GM23248 (cell line): ENCODE measurements around the gene ADK. TPM values are rescaled to one million over a fixed set of nuclear protein-coding genes. Genes with fewer than 3 reads are reported as not detected.

Experiments
- DNase-seq: peaks from one replicate; pipeline ENCODE4 v3.0.0-alpha.2; 2015
- H2AFZ ChIP-seq: fragments of 200-600 bp; sonication (generic); 2 replicates; pipeline ENCODE4 v1.6.1; 2016; ENCODE audit warnings: antibody characterized with exemption
- H3F3A ChIP-seq: fragments of 200-600 bp; sonication (generic); 2 replicates; pipeline ENCODE4 v1.6.1; 2016; ENCODE audit warnings: mild to moderate bottlenecking, antibody characterized with exemption, mixed run types; ENCODE audit not compliant: insufficient read depth
- H3K27ac ChIP-seq: fragments of 200-600 bp; sonication (generic); 2 replicates; pipeline ENCODE4 v1.5.1; 2016; ENCODE audit warnings: mild to moderate bottlenecking
- H3K27me3 ChIP-seq: fragments of 200-600 bp; sonication (generic); replicated peaks from 2 replicates; pipeline ENCODE4 v1.6.1; 2016; ENCODE audit warnings: mild to moderate bottlenecking; ENCODE audit not compliant: insufficient read depth
- H3K36me3 ChIP-seq: fragments of 200-600 bp; sonication (generic); 2 replicates; pipeline ENCODE4 v1.6.1; 2016; ENCODE audit warnings: low read depth, mild to moderate bottlenecking
- H3K4me1 ChIP-seq: fragments of 200-600 bp; sonication (generic); 2 replicates; pipeline ENCODE4 v1.6.1; 2016; ENCODE audit warnings: mild to moderate bottlenecking; ENCODE audit not compliant: insufficient read depth
- H3K4me2 ChIP-seq: fragments of 200-600 bp; sonication (generic); one replicate; pipeline ENCODE4 v1.6.1; 2016; ENCODE audit warnings: mild to moderate bottlenecking; ENCODE audit not compliant: unreplicated experiment
- H3K4me3 ChIP-seq: fragments of 200-600 bp; sonication (generic); 2 replicates; pipeline ENCODE4 v1.5.1; 2016; ENCODE audit warnings: mild to moderate bottlenecking
- H3K79me2 ChIP-seq: fragments of 200-600 bp; sonication (generic); 2 replicates; pipeline ENCODE4 v1.6.1; 2016; ENCODE audit warnings: mild to moderate bottlenecking; ENCODE audit not compliant: insufficient read depth
- H3K9ac ChIP-seq: fragments of 200-600 bp; sonication (generic); 2 replicates; pipeline ENCODE4 v1.6.1; 2016; ENCODE audit warnings: mild to moderate bottlenecking
- H3K9me2 ChIP-seq: fragments of 200-600 bp; sonication (generic); 2 replicates; pipeline ENCODE4 v1.6.1; 2016; ENCODE audit warnings: mixed run types, mild to moderate bottlenecking, moderate library complexity; ENCODE audit not compliant: insufficient read depth
- H3K9me3 ChIP-seq: fragments of 200-600 bp; sonication (generic); one replicate; pipeline ENCODE4 v1.6.1; 2017; ENCODE audit warnings: low read depth
- H4K20me1 ChIP-seq: fragments of 200-600 bp; sonication (generic); 2 replicates; pipeline ENCODE4 v1.6.0; 2016; ENCODE audit not compliant: insufficient read depth
- EZH2 ChIP-seq: fragments of 200-600 bp; sonication (generic); IDR thresholded peaks from 2 replicates; pipeline ENCODE4 v1.6.1; 2018; ENCODE audit warnings: antibody characterized with exemption, mild to moderate bottlenecking; ENCODE audit not compliant: insufficient read depth, poor library complexity, severe bottlenecking
- EZH2phosphoT487 ChIP-seq: fragments of 200-600 bp; sonication (generic); IDR thresholded peaks from 2 replicates; pipeline ENCODE4 v1.6.1; 2018; ENCODE audit warnings: antibody characterized with exemption, moderate library complexity, mild to moderate bottlenecking, low read depth; ENCODE audit not compliant: insufficient read depth
- WGBS, 2 experiments: methylation state at CpG; one replicate each; pipeline ENCODE4 v1.1.6; 2015 to 2017; ENCODE audit warnings: low lambda C conversion rate in 2 of 2, low coverage in 1 of 2; ENCODE audit errors: missing lambda C conversion rate in 2 of 2; 5-methylcytosine and 5-hydroxymethylcytosine counted together
- in situ Hi-C: fragments of 300-500 bp; cut with MboI; formaldehyde crosslinking; loops from 2 replicates; pipeline ENCODE4 v1.15.0; 2020
- polyA plus RNA-seq: library from polyadenylated mRNA; unstranded; fragments of >200 nt; fragmentation: Nextera tagmentation; extraction: Ambion mirVana; gene quantifications from 2 replicates; pipeline ENCODE4 v1.2.1, GENCODE V29; 2016
- total RNA-seq: library from RNA; depleted of rRNA; stranded (reverse); fragments of >200 nt; shearing (Covaris generic); gene quantifications from 2 replicates; pipeline ENCODE4 v1.2.3, GENCODE V29; 2014

ADK gene
- total and polyA plus RNA-seq, 2 experiments from 2014 or later, result 43.7 to 75.1 TPM

DNA sequence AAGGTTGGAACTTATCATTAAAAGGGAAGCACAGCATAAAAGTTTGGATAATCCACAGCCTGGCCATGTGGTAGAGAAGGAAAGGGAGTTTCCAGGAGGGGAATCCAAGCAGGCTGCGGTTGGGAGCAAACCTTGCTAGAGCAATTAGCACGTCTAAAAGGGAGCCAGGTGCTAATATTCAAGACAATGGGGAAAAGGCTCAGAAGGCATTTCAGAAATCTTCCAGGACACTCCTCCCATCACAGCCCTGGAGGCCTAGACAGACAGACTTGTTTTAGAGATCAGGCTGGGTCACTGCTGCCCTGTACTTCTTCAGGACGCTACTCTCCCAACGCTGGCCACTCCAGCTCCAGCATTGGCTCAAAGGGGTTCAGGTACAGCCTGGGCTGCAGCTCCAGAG lies 579.2 kb downstream of the ADK start:
- no peaks in the 10 kb centered on the region for H3K4me1 ChIP-seq
- in situ Hi-C loops, result no loop called here
- H3K27ac ChIP-seq, result no peak overlapping the region
- TF ChIP-seq EZH2phosphoT487 (no peak), EZH2 (no peak)
- no peaks in the 10 kb centered on the region for H4K20me1 ChIP-seq
- H3K4me3 ChIP-seq, result no peak overlapping the region
- H3K9ac ChIP-seq, result no peak overlapping the region
- no peaks in the 10 kb centered on the region for H3K36me3 ChIP-seq
- no peak overlapping the region for H2AFZ ChIP-seq
- no peak for DNase-seq
- H3K4me2 ChIP-seq, result no peak overlapping the region
- WGBS, 2 experiments, result 62 to 69% methylated on average over 4 of the region's 4 CpGs
- H3F3A ChIP-seq, result no peaks in the 10 kb centered on the region
- no peaks in the 10 kb centered on the region for H3K27me3 ChIP-seq
- no peaks in the 10 kb centered on the region for H3K9me2 ChIP-seq
- no peaks in the 10 kb centered on the region for H3K79me2 ChIP-seq
- peaks cover 3% of the 10 kb centered on the region for H3K9me3 ChIP-seq

- no peaks in the 10 kb centered on the region for H3K79me2 ChIP-seq
- in situ Hi-C loops, result no loop called here
- H3K4me3 ChIP-seq, result no peak overlapping the region
- no peaks in the 10 kb centered on the region for H3K27me3 ChIP-seq
- H3K9me2 ChIP-seq, result no peaks in the 10 kb centered on the region
- no peak overlapping the region for H3K9ac ChIP-seq
- H3K4me1 ChIP-seq, result no peaks in the 10 kb centered on the region
- H3K27ac ChIP-seq, result no peak overlapping the region
- DNase-seq, result no peak
- H3F3A ChIP-seq, result no peaks in the 10 kb centered on the region
- H3K9me3 ChIP-seq, result peaks cover 3% of the 10 kb centered on the region
- H3K36me3 ChIP-seq, result no peaks in the 10 kb centered on the region
- TF ChIP-seq EZH2phosphoT487, result no peak
- TF ChIP-seq EZH2, result no peak
- H4K20me1 ChIP-seq, result no peaks in the 10 kb centered on the region
- H2AFZ ChIP-seq, result no peak overlapping the region
- WGBS, 2 experiments, result 88 to 97% methylated on average over 1 of the region's 1 CpG
- no peak overlapping the region for H3K4me2 ChIP-seq
These were observed 582.6 kb downstream of the ADK start for GRCh38 chr10:74733612-74734011.

DNA sequence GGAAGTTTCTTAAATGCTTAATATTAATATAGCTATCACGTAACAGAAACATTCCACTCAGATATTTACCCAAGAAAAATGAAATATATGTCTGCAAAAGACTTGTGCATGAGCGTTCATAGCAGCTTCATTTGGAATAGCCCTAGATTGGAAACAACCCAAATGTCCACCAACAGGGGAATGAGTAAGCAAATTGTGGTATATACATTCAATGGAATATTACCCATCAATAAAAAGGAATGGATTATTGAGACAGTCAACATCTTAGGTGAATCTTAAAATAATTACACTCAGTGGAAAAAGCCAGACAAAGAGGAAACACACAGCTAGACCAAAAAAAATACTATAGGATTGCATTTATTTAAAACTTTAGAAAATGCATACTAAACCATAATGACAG lies 585.0 kb downstream of the ADK start:
- Histone ChIP-seq H3K9ac (no peak overlapping the region), H3K4me3 (no peak overlapping the region), H3K27me3 (no peaks in the 10 kb centered on the region), H4K20me1 (no peaks in the 10 kb centered on the region), H3K4me1 (no peaks in the 10 kb centered on the region), H3K79me2 (no peaks in the 10 kb centered on the region), H3K9me3 (peaks cover 3% of the 10 kb centered on the region), H3K4me2 (no peak overlapping the region), H3K27ac (no peak overlapping the region), H2AFZ (no peak overlapping the region), H3K9me2 (no peaks in the 10 kb centered on the region), H3K36me3 (no peaks in the 10 kb centered on the region), H3F3A (no peaks in the 10 kb centered on the region)
- TF ChIP-seq EZH2, result no peak
- in situ Hi-C loops, result no loop called here
- 47 to 100% methylated on average over 1 to 2 of the region's 2 CpGs for WGBS, 2 experiments
- DNase-seq, result no peak

GRCh38 chr10:74738052-74738451 lies 587.0 kb downstream of the ADK start:
- in situ Hi-C loops, result no loop called here
- Histone ChIP-seq H3K9me2 (no peaks in the 10 kb centered on the region), H4K20me1 (no peaks in the 10 kb centered on the region), H3K4me3 (no peak overlapping the region), H3K27ac (no peak overlapping the region), H3K4me1 (no peaks in the 10 kb centered on the region), H3K79me2 (no peaks in the 10 kb centered on the region), H2AFZ (no peak overlapping the region), H3K36me3 (no peaks in the 10 kb centered on the region), H3F3A (no peaks in the 10 kb centered on the region), H3K27me3 (no peaks in the 10 kb centered on the region), H3K9me3 (peaks cover 3% of the 10 kb centered on the region), H3K4me2 (no peak overlapping the region), H3K9ac (no peak overlapping the region)
- WGBS, 2 experiments, result 97 to 100% methylated on average over 1 of the region's 1 CpG
- TF ChIP-seq EZH2, result no peak
- TF ChIP-seq EZH2phosphoT487, result no peak
- no peak for DNase-seq

DNA sequence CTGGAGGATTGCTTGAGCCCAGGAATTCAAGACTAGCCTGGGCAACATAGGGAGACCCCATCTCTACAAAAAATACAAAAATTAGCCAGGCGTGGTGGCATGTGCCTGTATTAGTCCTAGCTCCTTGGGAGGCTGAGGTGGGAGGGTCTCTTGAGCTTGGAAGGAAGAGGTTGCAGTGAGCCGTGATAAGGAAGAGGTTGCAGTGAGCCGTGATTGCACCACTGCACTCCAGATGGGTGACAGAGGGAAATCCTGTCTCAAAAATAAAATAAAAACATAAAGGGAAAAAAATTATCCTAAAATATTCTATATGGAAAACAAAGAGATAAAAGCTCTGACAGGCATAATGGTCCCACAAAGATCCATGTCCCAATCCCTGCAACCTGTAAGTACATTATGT lies 587.5 kb downstream of the ADK start:
- Histone ChIP-seq H3K4me2 (no peak overlapping the region), H3K4me3 (no peak overlapping the region), H3K9me2 (no peaks in the 10 kb centered on the region), H3K9me3 (peaks cover 3% of the 10 kb centered on the region), H4K20me1 (no peaks in the 10 kb centered on the region), H3K36me3 (no peaks in the 10 kb centered on the region), H3K4me1 (no peaks in the 10 kb centered on the region), H3K27ac (no peak overlapping the region), H3F3A (no peaks in the 10 kb centered on the region), H2AFZ (no peak overlapping the region), H3K79me2 (no peaks in the 10 kb centered on the region), H3K9ac (no peak overlapping the region), H3K27me3 (no peaks in the 10 kb centered on the region)
- TF ChIP-seq EZH2phosphoT487 (no peak), EZH2 (no peak)
- no peak for DNase-seq
- in situ Hi-C loops, result no loop called here
- 74 to 87% methylated on average over 3 of the region's 3 CpGs for WGBS, 2 experiments
